Mesenchymal stem cell (in vitro differentiated cells and primary cell): Measurements from ENCODE around the gene PDZRN3.

Source experiments
- DNase-seq: peaks from one replicate; pipeline ENCODE4 v3.0.0-alpha.2; 2013
- H2AFZ ChIP-seq: one replicate; pipeline ENCODE4 v1.6.1; 2013; ENCODE audit warnings: low read depth, mild to moderate bottlenecking, control low read depth, inconsistent platforms, low read length, moderate library complexity
- H2AK5ac ChIP-seq: 2 replicates; pipeline ENCODE4 v1.6.1; 2013; ENCODE audit warnings: low read length, moderate library complexity, mild to moderate bottlenecking, inconsistent platforms; ENCODE audit not compliant: severe bottlenecking
- H2BK120ac ChIP-seq: one replicate; pipeline ENCODE4 v1.6.1; 2013; ENCODE audit warnings: low read depth, mild to moderate bottlenecking, inconsistent platforms, low read length, moderate library complexity
- H2BK12ac ChIP-seq, 2 experiments: one replicate each; pipeline ENCODE4 v1.6.1; 2013; ENCODE audit warnings: inconsistent platforms in 2 of 2, low read length in 2 of 2, mild to moderate bottlenecking in 2 of 2, moderate library complexity in 2 of 2, control low read depth in 1 of 2
- H2BK15ac ChIP-seq: one replicate; pipeline ENCODE4 v1.6.1; 2013; ENCODE audit warnings: mild to moderate bottlenecking, low read depth, inconsistent platforms; ENCODE audit not compliant: poor library complexity, severe bottlenecking
- H2BK5ac ChIP-seq: 2 replicates; pipeline ENCODE4 v1.6.1; 2013; ENCODE audit warnings: low read depth, mild to moderate bottlenecking, low read length, control low read depth, inconsistent platforms; ENCODE audit not compliant: poor library complexity, severe bottlenecking
- H3K14ac ChIP-seq, 2 experiments: one replicate each; pipeline ENCODE4 v1.6.1; 2013; ENCODE audit warnings: inconsistent platforms in 2 of 2, low read length in 2 of 2, control low read depth in 1 of 2, mild to moderate bottlenecking in 1 of 2, moderate library complexity in 1 of 2
- H3K18ac ChIP-seq, 2 experiments: one replicate each; pipeline ENCODE4 v1.6.1; 2013; ENCODE audit warnings: inconsistent platforms in 2 of 2, low read length in 2 of 2, control low read depth in 1 of 2, low read depth in 1 of 2, mild to moderate bottlenecking in 1 of 2
- H3K23ac ChIP-seq, 2 experiments: one replicate each; pipeline ENCODE4 v1.6.1; 2013; ENCODE audit warnings: inconsistent platforms in 2 of 2, low read length in 2 of 2, mild to moderate bottlenecking in 2 of 2, moderate library complexity in 2 of 2, control low read depth in 1 of 2
- H3K27ac ChIP-seq: 2 replicates; pipeline ENCODE4 v1.5.1; 2013; ENCODE audit warnings: mild to moderate bottlenecking, moderate library complexity, low read length, control low read depth, inconsistent platforms; ENCODE audit not compliant: poor library complexity, severe bottlenecking
- H3K27me3 ChIP-seq, 2 experiments: 2 replicates each; pipeline versions ENCODE4 v1.6.1 to v1.7.0; 2013; ENCODE audit warnings: low read length in 2 of 2, mild to moderate bottlenecking in 2 of 2, moderate library complexity in 2 of 2, control low read depth in 1 of 2, inconsistent platforms in 1 of 2; ENCODE audit not compliant: control insufficient read depth in 1 of 2, insufficient read depth in 1 of 2
- H3K36me3 ChIP-seq, 2 experiments: 2 replicates each; pipeline versions ENCODE4 v1.6.1 to v1.7.0; 2013; ENCODE audit warnings: low read length in 2 of 2, control low read depth in 1 of 2, inconsistent platforms in 1 of 2, low read depth in 1 of 2, mild to moderate bottlenecking in 1 of 2; ENCODE audit not compliant: insufficient read depth in 2 of 2, control insufficient read depth in 1 of 2
- H3K4ac ChIP-seq, 2 experiments: one replicate each; pipeline ENCODE4 v1.6.1; 2013; ENCODE audit warnings: inconsistent platforms in 2 of 2, low read length in 2 of 2, mild to moderate bottlenecking in 2 of 2, moderate library complexity in 2 of 2, control low read depth in 1 of 2, low read depth in 1 of 2
- H3K4me1 ChIP-seq: 2 replicates; pipeline ENCODE4 v1.6.1; 2013; ENCODE audit warnings: low read depth, low read length, control low read depth; ENCODE audit not compliant: control insufficient read depth, insufficient read depth
- H3K4me2 ChIP-seq: 2 replicates; pipeline ENCODE4 v1.6.1; 2013; ENCODE audit warnings: low read length, mild to moderate bottlenecking, inconsistent platforms; ENCODE audit not compliant: poor library complexity, severe bottlenecking
- H3K4me3 ChIP-seq, 2 experiments: 2 replicates each; pipeline versions ENCODE4 v1.5.1 to v1.7.0; 2013; ENCODE audit warnings: low read length in 2 of 2, mild to moderate bottlenecking in 2 of 2, control low read depth in 1 of 2, low read depth in 1 of 2; ENCODE audit not compliant: insufficient read depth in 1 of 2
- H3K79me1 ChIP-seq: replicated peaks from 2 replicates; pipeline ENCODE4 v1.6.1; 2013; ENCODE audit warnings: mild to moderate bottlenecking, control low read depth, low read length, inconsistent platforms; ENCODE audit not compliant: poor library complexity, severe bottlenecking
- H3K9ac ChIP-seq: 2 replicates; pipeline ENCODE4 v1.7.0; 2013; ENCODE audit warnings: mild to moderate bottlenecking, low read length, moderate library complexity
- H3K9me3 ChIP-seq: 2 replicates; pipeline ENCODE4 v1.7.0; 2013; ENCODE audit warnings: mild to moderate bottlenecking, low read length; ENCODE audit not compliant: control insufficient read depth
- H4K8ac ChIP-seq: one replicate; pipeline ENCODE4 v1.6.1; 2013; ENCODE audit warnings: inconsistent platforms, mild to moderate bottlenecking, low read length, moderate library complexity
- H4K91ac ChIP-seq: one replicate; pipeline ENCODE4 v1.6.1; 2013; ENCODE audit warnings: mild to moderate bottlenecking, low read length, inconsistent platforms
- WGBS: methylation state at CpG from one replicate; pipeline ENCODE4 v1.1.7; 2013; ENCODE audit warnings: mixed read lengths; 5-methylcytosine and 5-hydroxymethylcytosine counted together

Gene PDZRN3

DNA sequence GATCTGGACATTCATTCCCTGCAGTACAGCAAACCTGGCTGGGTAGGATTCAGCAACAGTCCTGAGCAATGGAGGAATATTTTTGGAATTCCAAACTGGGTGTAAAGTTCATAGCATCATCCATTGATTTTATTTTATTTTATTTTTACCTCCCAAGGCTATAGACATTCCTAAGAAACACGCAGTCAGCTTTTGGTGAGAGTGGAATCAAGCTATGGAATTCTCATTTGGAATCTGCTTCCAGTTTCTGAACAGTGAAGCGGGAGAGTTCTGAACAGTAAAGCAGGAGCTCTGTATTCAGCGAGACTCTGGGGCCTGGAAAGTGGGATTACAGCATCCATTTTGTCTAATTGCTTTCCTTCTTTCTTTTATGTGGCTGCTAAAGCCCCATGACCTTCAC lies 1.4 kb upstream of the PDZRN3 start:
- no peak overlapping the region for H2BK15ac ChIP-seq
- H3K4me3 ChIP-seq = peak overlapping the region in 1 of 2 experiments; percentile 92
- no peak overlapping the region for H3K18ac ChIP-seq
- no peak overlapping the region for H4K8ac ChIP-seq
- H2BK120ac ChIP-seq = no peak overlapping the region
- H3K4ac ChIP-seq = no peak overlapping the region
- no peaks in the 10 kb centered on the region for H3K27me3 ChIP-seq
- no peaks in the 10 kb centered on the region for H3K9me3 ChIP-seq
- H3K36me3 ChIP-seq = peaks cover 0 to 4% of the 10 kb centered on the region in 2 experiments
- DNase-seq = no peak
- H2AK5ac ChIP-seq = no peak overlapping the region
- H3K27ac ChIP-seq = no peak overlapping the region
- no peak overlapping the region for H2BK5ac ChIP-seq
- no peaks in the 10 kb centered on the region for H3K79me1 ChIP-seq
- no peak overlapping the region for H3K14ac ChIP-seq
- 66% methylated on average over 3 of the region's 3 CpGs for WGBS
- no peak overlapping the region for H2BK12ac ChIP-seq
- no peak overlapping the region for H4K91ac ChIP-seq
- H3K9ac ChIP-seq = peak overlapping the region; percentile 93
- no peak overlapping the region for H3K4me2 ChIP-seq
- no peak overlapping the region for H3K23ac ChIP-seq
- no peak overlapping the region for H2AFZ ChIP-seq
- H3K4me1 ChIP-seq = peaks cover 19% of the 10 kb centered on the region

DNA sequence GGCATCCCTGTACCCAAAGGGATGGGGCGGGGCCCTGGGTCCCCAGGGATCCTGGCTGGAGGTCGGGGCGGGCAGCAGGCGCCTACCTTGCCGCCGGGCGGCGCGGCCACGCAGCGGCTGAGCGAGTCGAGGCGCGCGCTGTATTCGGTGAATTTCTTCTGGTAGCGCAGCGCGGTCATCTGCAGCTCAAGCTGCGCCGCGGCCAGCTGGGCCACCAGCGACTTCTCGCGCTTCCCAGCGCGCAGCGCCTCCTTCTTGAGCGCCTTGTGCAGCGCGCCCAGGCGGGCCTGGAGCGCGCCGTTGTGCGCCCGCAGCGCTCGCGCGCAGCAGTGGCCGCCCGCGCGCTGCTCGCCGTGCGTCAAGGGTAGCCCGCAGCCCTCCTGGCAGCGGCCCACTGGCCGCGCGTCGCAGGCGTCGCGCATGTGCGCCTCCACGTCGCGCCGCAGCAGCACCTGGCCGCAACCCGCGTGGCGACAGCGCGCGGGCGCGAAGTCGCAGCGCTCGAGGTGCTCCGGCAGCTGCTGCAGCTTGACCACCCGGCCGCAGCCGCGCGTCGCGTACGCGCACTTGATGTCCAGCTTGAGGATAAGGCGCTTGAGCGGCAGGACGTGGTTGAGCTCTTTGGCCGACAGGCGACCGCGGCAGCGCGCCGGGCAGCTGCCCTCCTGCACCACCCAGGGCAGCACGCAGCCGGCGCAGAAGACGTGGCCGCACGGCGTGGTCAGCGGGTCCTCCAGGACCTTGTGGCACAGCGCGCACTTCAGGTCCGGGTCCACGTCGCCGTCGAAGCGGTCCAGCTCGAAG lies 522 bp downstream of the PDZRN3 start:
- peak overlapping the region in 1 of 2 experiments; percentile 81 for H3K4ac ChIP-seq
- H3K79me1 ChIP-seq = peaks cover 4% of the 10 kb centered on the region
- no peak overlapping the region for H2AK5ac ChIP-seq
- H3K23ac ChIP-seq = peak overlapping the region in 1 of 2 experiments; percentile 93
- H3K36me3 ChIP-seq = peaks cover 4 to 14% of the 10 kb centered on the region in 2 experiments
- peak overlapping the region; percentile 93 for H3K9ac ChIP-seq
- H3K4me3 ChIP-seq = peak overlapping the region; percentile 71 to 92
- peak overlapping the region; percentile 43 for H4K91ac ChIP-seq
- peak overlapping the region; percentile 96 for H3K4me2 ChIP-seq
- H2AFZ ChIP-seq = peak overlapping the region; percentile 99
- peak overlapping the region; percentile 59 for H4K8ac ChIP-seq
- H3K27ac ChIP-seq = no peak overlapping the region
- H3K9me3 ChIP-seq = no peaks in the 10 kb centered on the region
- peaks cover 19% of the 10 kb centered on the region for H3K4me1 ChIP-seq
- H3K18ac ChIP-seq = peak overlapping the region; percentile 65 to 100
- no peak overlapping the region for H2BK120ac ChIP-seq
- DNase-seq = peak; percentile 84
- peak overlapping the region in 1 of 2 experiments; percentile 99 for H3K14ac ChIP-seq
- under 1% methylated on average over 111 of the region's 112 CpGs for WGBS
- H2BK15ac ChIP-seq = peak overlapping the region; percentile 35
- peak overlapping the region; percentile 61 to 97 for H2BK12ac ChIP-seq
- H3K27me3 ChIP-seq = no peaks in the 10 kb centered on the region
- H2BK5ac ChIP-seq = no peak overlapping the region

DNA sequence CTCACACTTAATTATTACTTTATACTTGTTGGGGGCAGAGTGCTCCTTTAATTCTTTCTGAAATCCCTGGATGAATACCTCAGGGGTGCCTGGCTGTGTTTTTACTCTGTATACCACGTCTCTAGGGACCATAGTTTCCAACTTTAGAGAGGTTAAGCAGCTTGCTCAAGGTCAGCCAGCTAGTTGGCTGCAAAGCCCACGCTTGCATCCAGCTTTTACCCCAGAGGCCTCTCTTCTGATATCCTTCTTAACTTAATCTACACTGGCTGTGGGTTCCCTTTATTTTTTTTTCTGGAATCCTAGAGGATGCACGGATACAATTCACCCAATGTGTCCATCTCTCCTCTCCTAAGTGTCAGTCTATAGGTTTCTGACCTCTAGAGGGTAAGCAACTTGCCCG lies 1.4 kb downstream of the PDZRN3 start:
- H3K4ac ChIP-seq = no peak overlapping the region
- DNase-seq = peak; percentile 36
- peaks cover 19% of the 10 kb centered on the region for H3K4me1 ChIP-seq
- no peak overlapping the region for H2BK12ac ChIP-seq
- H2AFZ ChIP-seq = no peak overlapping the region
- peaks cover 4 to 17% of the 10 kb centered on the region in 2 experiments for H3K36me3 ChIP-seq
- no peaks in the 10 kb centered on the region for H3K27me3 ChIP-seq
- 17% methylated on average over 4 of the region's 4 CpGs for WGBS
- H2AK5ac ChIP-seq = no peak overlapping the region
- H3K9ac ChIP-seq = peak overlapping the region; percentile 93
- H3K4me2 ChIP-seq = peak overlapping the region; percentile 96
- no peak overlapping the region for H2BK15ac ChIP-seq
- no peak overlapping the region for H2BK120ac ChIP-seq
- H3K14ac ChIP-seq = no peak overlapping the region
- no peaks in the 10 kb centered on the region for H3K9me3 ChIP-seq
- H3K79me1 ChIP-seq = peaks cover 4% of the 10 kb centered on the region
- H2BK5ac ChIP-seq = no peak overlapping the region
- H4K8ac ChIP-seq = no peak overlapping the region
- no peak overlapping the region for H4K91ac ChIP-seq
- no peak overlapping the region for H3K27ac ChIP-seq
- no peak overlapping the region for H3K23ac ChIP-seq
- peak overlapping the region in 1 of 2 experiments; percentile 100 for H3K18ac ChIP-seq
- peak overlapping the region in 1 of 2 experiments; percentile 92 for H3K4me3 ChIP-seq

DNA sequence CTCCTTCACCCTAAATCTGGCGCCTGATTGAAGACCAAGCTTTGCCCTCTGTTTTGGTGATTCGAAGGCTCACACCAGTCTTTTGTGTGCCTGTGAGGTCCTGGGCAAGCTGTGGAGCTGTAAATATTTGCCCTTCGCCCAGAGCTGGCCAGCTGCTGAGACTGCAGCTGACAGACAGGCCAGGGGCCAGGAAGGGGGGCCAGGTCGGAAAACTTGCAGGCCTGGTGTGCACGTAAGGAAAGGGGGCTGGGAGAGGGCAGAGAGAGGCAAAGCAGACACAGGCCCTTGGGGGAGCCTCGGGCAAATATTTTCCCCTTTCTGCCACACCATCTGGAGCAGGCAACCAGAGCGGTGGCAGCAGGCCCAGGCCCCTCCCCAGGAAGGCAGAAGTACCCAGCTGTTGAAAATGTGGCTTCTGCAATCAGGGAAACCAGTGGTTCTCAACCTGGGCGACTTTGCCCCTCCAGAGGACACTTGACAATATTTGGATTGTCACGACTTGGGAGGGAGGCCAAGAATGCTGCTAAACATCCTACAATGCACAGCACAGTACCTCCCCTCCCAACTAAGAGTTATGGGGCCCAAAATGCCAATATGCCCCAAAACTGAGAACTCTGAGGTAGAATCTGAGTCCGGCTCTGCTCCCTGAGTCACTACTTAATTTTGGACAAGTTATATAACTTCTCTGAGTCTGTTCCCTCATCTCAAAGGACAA lies 2.5 kb downstream of the PDZRN3 start:
- H3K9me3 ChIP-seq = no peaks in the 10 kb centered on the region
- WGBS = 17% methylated on average over 9 of the region's 10 CpGs
- peak overlapping the region; percentile 55 for H3K27ac ChIP-seq
- H3K4me3 ChIP-seq = peak overlapping the region in 1 of 2 experiments; percentile 92
- H3K4me2 ChIP-seq = peak overlapping the region; percentile 40
- peak overlapping the region; percentile 26 to 83 for H3K18ac ChIP-seq
- H3K27me3 ChIP-seq = no peaks in the 10 kb centered on the region
- H3K9ac ChIP-seq = peak overlapping the region; percentile 93
- peak overlapping the region in 1 of 2 experiments; percentile 63 for H3K4ac ChIP-seq
- peak overlapping the region; percentile 42 for H4K8ac ChIP-seq
- H3K4me1 ChIP-seq = peaks cover 19% of the 10 kb centered on the region
- H3K36me3 ChIP-seq = peaks cover 4 to 17% of the 10 kb centered on the region in 2 experiments
- no peak overlapping the region for H2BK5ac ChIP-seq
- H3K79me1 ChIP-seq = peaks cover 4% of the 10 kb centered on the region
- H2BK15ac ChIP-seq = no peak overlapping the region
- no peak overlapping the region for H2AK5ac ChIP-seq
- H2AFZ ChIP-seq = no peak overlapping the region
- H3K23ac ChIP-seq = no peak overlapping the region
- H4K91ac ChIP-seq = no peak overlapping the region
- H2BK12ac ChIP-seq = peak overlapping the region in 1 of 2 experiments; percentile 84
- H3K14ac ChIP-seq = peak overlapping the region in 1 of 2 experiments; percentile 68
- DNase-seq = peak; percentile 67
- peak overlapping the region; percentile 45 for H2BK120ac ChIP-seq
